ENCODE measurements around the gene NTM. TPM values are rescaled to one million over a fixed set of nuclear protein-coding genes. Genes with fewer than 3 reads are reported as not detected.
"Not testable (repeated sequence)": the region's sequence is repeated elsewhere in the genome, so short reads cannot be mapped to it uniquely, and the experiment has no call there.

NTM gene
- total RNA-seq, 2 experiments from 2014 or later: not detected

DNA sequence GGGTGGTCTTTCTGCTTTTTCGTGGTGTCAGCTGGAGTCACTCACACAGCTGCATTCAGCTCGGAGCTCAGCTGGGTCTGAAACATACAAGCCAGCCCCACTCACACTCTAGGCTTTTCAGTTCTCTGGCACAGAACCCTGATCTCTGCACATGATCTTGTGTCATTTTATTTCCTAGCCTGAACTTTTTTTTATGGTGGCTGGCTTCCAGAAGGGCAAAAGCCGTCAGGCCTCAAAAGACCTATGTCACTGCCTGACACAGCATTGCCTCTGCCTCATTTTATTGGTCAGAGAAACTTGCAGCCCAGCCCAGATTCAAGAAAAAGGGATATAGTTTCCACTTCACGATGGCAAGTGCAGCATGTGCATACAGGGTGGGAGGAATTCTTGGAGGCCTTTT is 117.8 kb downstream of the NTM start:
- peaks cover 4% of the 10 kb centered on the region for H3K9me3 Mint-ChIP-seq
- no peak overlapping the region for H3K27ac Mint-ChIP-seq
- H3K4me1 Mint-ChIP-seq: no peaks in the 10 kb centered on the region
- CTCF ChIA-PET: no interaction called here
- no peak for DNase-seq
- H3K27me3 Mint-ChIP-seq: no peaks in the 10 kb centered on the region
- POLR2A ChIA-PET: no interaction called here
- H3K4me3 Mint-ChIP-seq: no peak overlapping the region
- no peaks in the 10 kb centered on the region for H3K36me3 Mint-ChIP-seq (ENCODE audit: low read depth)

DNA sequence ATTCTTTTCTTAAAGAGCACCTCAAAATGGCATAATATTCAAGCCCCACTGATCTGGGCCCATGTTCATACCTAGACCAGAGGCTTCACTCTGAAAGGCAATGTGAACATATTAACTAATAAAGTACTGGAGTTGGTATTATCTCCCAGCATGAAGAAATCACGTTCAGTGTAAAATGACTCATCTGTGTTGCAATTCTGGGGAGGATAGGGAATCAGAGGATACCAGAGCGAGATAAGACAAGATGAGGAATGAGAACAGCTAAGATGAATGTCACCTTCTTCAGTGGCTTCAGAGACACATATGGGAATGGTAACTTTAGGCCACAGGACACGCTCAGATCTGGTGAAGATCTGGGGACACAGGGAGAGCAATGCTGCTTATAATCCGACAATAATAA is 121.1 kb downstream of the NTM start:
- H3K4me3 Mint-ChIP-seq: no peak overlapping the region
- H3K36me3 Mint-ChIP-seq (ENCODE audit: low read depth): no peaks in the 10 kb centered on the region
- H3K27me3 Mint-ChIP-seq: no peaks in the 10 kb centered on the region
- CTCF ChIA-PET: interaction anchor here (0.6 kb wide), 1 partner anchor 892 kb away, joined by 7 read pairs; no protein-coding TSS in a partner anchor
- no peak for DNase-seq
- peaks cover 4% of the 10 kb centered on the region for H3K9me3 Mint-ChIP-seq
- no peak overlapping the region for H3K27ac Mint-ChIP-seq
- POLR2A ChIA-PET: no interaction called here
- no peaks in the 10 kb centered on the region for H3K4me1 Mint-ChIP-seq

DNA sequence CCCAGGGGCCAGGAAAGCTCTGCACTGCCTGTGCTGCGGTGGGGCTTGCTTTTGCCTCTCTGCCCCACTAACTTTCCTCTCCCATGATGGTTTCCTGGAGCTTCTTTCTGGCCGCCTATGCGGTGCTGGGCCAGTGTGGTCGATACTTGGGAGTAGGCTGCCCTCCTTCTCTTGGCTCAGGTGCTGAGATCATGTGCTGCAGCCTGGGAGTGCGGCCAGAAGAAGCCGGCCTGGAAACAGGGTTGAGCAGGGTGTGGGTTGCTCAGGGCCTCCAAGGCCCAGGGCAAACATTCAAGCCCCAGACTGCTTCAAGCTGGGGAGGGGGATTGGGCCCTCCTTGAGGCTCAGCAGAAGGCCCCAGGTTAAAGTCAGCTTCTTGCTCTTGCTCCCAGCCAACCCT is 125.0 kb downstream of the NTM start:
- H3K4me1 Mint-ChIP-seq: no peaks in the 10 kb centered on the region
- ChIA-PET CTCF (no interaction called here), POLR2A (no interaction called here)
- H3K4me3 Mint-ChIP-seq: no peak overlapping the region
- H3K9me3 Mint-ChIP-seq: no peaks in the 10 kb centered on the region
- no peaks in the 10 kb centered on the region for H3K36me3 Mint-ChIP-seq (ENCODE audit: low read depth)
- DNase-seq: no peak
- no peak overlapping the region for H3K27ac Mint-ChIP-seq
- no peaks in the 10 kb centered on the region for H3K27me3 Mint-ChIP-seq

DNA sequence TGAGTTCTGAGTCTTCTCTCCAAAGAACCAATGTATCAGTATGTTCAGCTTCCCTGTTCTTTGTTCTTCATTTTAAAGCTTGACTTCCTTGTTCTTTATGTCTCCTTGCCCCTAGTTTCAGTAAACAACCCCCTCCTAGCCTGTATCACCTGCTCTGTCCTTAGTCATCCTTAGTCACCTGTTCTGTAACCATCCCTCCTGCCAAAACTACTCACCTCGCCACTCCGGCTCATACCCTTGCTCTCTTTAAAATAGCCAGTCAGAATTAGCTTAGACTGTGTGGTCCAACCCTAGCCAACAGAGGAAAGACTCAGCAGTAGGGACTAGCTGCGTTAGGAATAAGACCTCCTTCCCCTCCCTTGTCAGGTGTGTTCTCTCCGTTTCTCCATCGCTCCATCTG is 127.3 kb downstream of the NTM start:
- H3K27me3 Mint-ChIP-seq; H3K4me1 Mint-ChIP-seq; CTCF ChIA-PET; H3K4me3 Mint-ChIP-seq; H3K9me3 Mint-ChIP-seq; POLR2A ChIA-PET; H3K27ac Mint-ChIP-seq; DNase-seq; H3K36me3 Mint-ChIP-seq (ENCODE audit: low read depth): not testable (repeated sequence)

DNA sequence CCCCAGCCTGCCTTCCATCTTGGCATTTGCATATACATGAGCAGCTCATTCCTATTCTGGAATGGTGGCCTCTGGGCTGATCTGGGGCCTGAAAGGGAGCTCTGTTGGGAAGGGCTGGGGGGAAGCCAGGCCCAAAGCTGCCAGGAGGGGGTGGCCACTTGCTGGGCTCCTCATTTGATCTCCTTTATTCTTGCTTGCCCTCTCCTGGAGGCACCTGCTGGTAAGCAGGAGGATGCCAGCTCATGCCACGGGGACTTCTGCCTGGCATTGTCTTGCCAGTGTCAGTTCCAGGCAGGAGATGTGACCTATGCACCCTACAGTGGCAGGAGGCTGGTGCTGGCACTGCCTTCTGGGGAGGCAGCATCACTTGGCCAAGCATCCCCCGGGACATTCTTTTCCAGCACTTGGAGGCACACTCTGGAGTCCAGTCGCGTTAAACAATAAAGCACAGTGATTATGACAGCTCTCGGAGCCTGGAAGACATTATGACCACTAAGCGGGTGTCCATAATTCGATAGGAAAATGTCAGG is 128.3 kb downstream of the NTM start:
- CTCF ChIA-PET: no interaction called here
- H3K36me3 Mint-ChIP-seq (ENCODE audit: low read depth): no peaks in the 10 kb centered on the region
- POLR2A ChIA-PET: no interaction called here
- no peak for DNase-seq
- no peaks in the 10 kb centered on the region for H3K4me1 Mint-ChIP-seq
- H3K27ac Mint-ChIP-seq: no peak overlapping the region
- H3K9me3 Mint-ChIP-seq: peaks cover 6% of the 10 kb centered on the region
- H3K4me3 Mint-ChIP-seq: no peak overlapping the region
- H3K27me3 Mint-ChIP-seq: no peaks in the 10 kb centered on the region

DNA sequence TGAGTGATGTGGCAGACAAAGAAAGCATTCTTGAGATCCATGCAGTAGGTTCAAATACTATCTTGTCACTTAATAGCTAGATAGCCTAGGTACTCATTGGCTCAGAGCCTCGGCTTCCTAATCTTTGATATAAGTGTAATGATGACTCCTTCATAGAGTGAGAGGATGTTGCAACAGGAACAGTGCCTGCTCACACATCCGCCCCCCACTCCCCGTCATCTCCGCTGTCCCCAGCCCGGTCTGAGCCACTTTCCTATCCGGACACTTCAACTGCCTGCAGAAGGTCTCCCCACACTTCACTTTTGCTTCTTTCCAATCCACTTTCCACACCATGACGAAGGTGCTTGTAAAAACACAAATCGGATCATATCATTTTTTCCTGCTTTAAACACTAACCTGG is 128.8 kb downstream of the NTM start:
- H3K36me3 Mint-ChIP-seq (ENCODE audit: low read depth): no peaks in the 10 kb centered on the region
- H3K4me1 Mint-ChIP-seq: no peaks in the 10 kb centered on the region
- H3K27ac Mint-ChIP-seq: no peak overlapping the region
- no peak for DNase-seq
- ChIA-PET CTCF (no interaction called here), POLR2A (no interaction called here)
- peaks cover 6% of the 10 kb centered on the region for H3K9me3 Mint-ChIP-seq
- H3K27me3 Mint-ChIP-seq: no peaks in the 10 kb centered on the region
- H3K4me3 Mint-ChIP-seq: no peak overlapping the region

DNA sequence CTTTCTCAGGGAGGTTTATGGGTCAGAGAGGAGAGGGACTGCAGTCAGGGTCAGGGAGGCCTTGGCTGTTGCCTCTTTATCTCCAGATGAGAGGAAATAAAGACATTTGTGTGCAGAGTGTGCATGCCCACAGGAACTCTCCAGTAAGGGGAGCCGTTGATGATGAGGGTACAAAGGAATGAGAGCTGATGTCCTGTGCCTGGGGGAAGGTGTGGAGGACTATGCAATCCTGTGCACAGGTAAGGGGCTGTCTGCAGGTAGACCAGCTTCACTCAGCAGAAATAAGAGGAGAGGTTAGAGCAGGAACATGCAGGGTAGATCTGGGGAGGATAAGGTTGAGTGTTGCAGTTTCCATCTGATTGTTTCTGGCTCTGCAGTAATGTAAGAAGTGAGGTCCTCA is 132.6 kb downstream of the NTM start:
- Mint-ChIP-seq H3K36me3 (ENCODE audit: low read depth) (no peaks in the 10 kb centered on the region), H3K9me3 (peaks cover 6% of the 10 kb centered on the region), H3K27ac (no peak overlapping the region), H3K4me1 (no peaks in the 10 kb centered on the region), H3K27me3 (no peaks in the 10 kb centered on the region), H3K4me3 (no peak overlapping the region)
- ChIA-PET POLR2A (no interaction called here), CTCF (no interaction called here)
- DNase-seq: no peak

DNA sequence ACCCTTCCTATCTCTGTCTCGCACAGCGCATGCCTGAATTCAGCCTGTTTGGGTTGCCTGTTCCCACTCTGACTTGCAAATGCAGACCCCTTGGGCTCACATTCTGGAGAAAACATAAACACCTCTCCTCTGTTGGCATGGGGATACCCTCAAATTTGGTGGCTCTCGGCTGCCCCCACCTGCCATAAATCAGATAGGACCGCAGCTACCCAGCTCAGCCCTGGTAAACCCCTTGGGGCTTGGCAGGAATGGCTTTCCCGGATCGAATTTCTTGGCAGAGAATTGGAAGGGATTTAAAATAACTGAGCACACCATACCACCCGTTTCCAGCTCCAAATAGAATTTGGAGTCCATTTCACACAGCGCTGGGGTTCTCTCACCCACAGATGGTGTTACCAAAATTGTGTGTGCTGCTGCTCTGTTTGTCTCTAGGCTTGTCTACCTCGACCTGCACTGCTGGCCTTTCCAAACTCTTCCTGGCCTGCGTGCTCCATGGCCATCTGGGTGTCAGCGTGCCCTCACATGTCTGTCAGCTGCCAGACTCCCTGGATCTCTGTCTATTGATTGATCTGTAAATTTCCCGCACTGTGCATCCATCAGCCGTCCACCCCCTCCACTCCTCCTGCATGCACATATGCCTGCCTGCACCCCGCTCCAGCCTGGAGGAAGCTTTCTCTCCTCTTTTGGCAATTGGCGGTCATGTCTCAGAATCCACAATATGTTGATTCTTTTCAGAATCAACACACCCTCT is 134.0 kb downstream of the NTM start:
- CTCF ChIA-PET: no interaction called here
- POLR2A ChIA-PET: no interaction called here
- no peak for DNase-seq
- H3K4me3 Mint-ChIP-seq: no peak overlapping the region
- H3K9me3 Mint-ChIP-seq: peaks cover 6% of the 10 kb centered on the region
- H3K27ac Mint-ChIP-seq: no peak overlapping the region
- H3K27me3 Mint-ChIP-seq: no peaks in the 10 kb centered on the region
- no peaks in the 10 kb centered on the region for H3K4me1 Mint-ChIP-seq
- no peaks in the 10 kb centered on the region for H3K36me3 Mint-ChIP-seq (ENCODE audit: low read depth)

DNA sequence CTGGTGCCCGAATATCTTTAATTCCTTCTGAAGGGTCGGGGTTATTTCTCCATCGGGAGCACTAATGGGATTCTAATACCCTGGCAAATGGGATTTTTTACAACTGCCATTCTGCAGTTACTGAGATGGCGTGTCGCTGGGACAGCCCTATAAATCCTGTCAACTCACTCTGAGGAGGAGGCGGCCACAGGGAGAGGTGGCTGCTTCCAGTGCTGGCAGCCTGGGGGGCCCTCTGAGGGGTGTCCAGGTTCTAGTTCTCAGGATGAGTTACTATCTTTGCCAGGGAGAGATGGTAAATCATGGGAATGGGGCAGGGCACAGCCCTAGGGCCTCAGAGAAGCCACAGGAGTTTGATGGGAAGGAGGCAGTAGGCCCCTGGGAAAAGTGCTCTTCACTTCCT is 135.9 kb downstream of the NTM start:
- H3K4me3 Mint-ChIP-seq: no peak overlapping the region
- no peak for DNase-seq
- no peaks in the 10 kb centered on the region for H3K27me3 Mint-ChIP-seq
- H3K4me1 Mint-ChIP-seq: no peaks in the 10 kb centered on the region
- peaks cover 6% of the 10 kb centered on the region for H3K9me3 Mint-ChIP-seq
- ChIA-PET CTCF (no interaction called here), POLR2A (no interaction called here)
- no peaks in the 10 kb centered on the region for H3K36me3 Mint-ChIP-seq (ENCODE audit: low read depth)
- H3K27ac Mint-ChIP-seq: no peak overlapping the region

DNA sequence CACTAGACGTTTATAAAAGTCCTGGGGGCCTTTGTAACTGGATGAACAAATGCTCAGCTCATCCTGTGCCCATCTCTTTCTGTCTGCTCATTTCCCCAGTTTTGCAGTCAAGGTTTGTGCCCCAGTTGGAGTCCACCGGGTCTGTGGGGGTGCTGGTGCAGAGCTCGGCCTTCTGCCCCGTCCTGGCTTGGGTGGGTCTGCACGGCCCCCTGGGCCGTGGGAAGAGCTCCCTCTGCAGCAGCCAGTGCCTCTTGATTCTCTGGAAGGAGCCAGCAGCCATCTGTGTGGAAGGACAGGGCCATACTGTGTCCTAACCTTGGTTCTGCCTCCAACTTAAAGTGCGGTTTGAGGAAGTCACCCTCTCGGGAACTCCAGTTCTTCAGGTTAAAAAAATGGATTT is 140.2 kb downstream of the NTM start:
- Mint-ChIP-seq H3K27me3 (no peaks in the 10 kb centered on the region), H3K27ac (no peak overlapping the region), H3K4me1 (no peaks in the 10 kb centered on the region), H3K9me3 (no peaks in the 10 kb centered on the region), H3K36me3 (ENCODE audit: low read depth) (no peaks in the 10 kb centered on the region), H3K4me3 (no peak overlapping the region)
- DNase-seq: no peak
- POLR2A ChIA-PET: no interaction called here
- CTCF ChIA-PET: no interaction called here

DNA sequence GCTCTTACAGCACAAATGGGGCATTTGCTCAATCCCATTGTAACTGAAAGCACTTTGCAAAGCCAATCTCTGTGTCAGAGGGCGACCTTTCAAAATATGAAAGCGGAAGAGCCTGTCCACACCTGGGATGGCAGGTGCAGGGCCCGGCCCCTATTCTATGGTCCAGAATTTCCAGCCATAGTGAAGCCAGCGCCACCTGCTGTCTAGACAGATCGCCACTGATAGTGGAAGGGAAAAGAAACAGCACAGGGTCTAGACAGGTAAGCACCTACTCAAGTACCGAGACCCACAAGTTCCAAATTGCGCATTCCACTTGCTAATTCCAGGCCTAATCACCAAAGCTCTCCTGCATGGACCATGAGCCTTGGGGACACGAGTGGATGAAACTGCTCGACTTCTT is 141.4 kb downstream of the NTM start:
- no peak for DNase-seq
- no peaks in the 10 kb centered on the region for H3K27me3 Mint-ChIP-seq
- no peaks in the 10 kb centered on the region for H3K4me1 Mint-ChIP-seq
- no peaks in the 10 kb centered on the region for H3K9me3 Mint-ChIP-seq
- no peaks in the 10 kb centered on the region for H3K36me3 Mint-ChIP-seq (ENCODE audit: low read depth)
- ChIA-PET POLR2A (no interaction called here), CTCF (no interaction called here)
- no peak overlapping the region for H3K4me3 Mint-ChIP-seq
- H3K27ac Mint-ChIP-seq: no peak overlapping the region

DNA sequence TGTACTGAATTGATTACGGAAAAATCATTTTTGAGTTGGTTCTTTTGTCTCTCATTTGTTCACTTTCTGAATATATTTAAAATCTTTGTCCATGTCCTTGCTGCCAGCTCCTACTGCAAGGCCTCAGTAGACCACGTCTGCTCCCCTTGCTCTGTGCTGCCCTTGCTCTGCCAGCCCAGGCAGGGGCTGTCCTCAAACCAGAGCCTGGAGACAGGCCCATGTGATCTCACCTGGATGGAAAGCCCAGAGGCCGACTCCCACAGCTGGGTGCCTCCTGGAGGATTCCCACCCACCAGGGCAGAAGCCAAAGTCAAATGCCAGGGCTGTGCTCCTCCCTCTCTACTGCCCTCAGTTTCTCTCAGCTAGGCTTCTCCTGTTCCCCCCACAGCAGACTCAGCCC is 141.8 kb downstream of the NTM start:
- H3K27me3 Mint-ChIP-seq: no peaks in the 10 kb centered on the region
- H3K4me3 Mint-ChIP-seq: no peak overlapping the region
- H3K27ac Mint-ChIP-seq: no peak overlapping the region
- POLR2A ChIA-PET: no interaction called here
- H3K9me3 Mint-ChIP-seq: no peaks in the 10 kb centered on the region
- CTCF ChIA-PET: no interaction called here
- no peaks in the 10 kb centered on the region for H3K4me1 Mint-ChIP-seq
- DNase-seq: no peak
- no peaks in the 10 kb centered on the region for H3K36me3 Mint-ChIP-seq (ENCODE audit: low read depth)

DNA sequence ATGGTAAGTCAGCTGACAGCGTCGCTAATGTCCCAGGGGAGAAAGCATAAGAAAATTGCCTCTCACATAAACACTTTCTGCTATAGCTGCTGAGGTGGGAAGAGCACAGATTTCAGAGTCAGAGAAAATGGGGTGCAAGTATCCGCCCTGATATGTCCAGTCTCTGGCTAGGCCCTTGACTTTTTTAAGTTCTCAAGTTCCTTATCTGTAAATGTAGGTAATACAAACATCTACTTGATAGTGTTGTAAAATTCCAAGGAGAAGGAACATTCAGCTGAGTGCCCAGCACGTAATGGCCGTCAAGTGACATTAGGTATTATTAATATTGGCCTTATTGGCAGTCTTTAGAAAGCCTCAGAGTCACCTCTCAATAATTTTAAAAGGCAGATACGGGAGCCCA is 143.6 kb downstream of the NTM start:
- ChIA-PET POLR2A (no interaction called here), CTCF (no interaction called here)
- Mint-ChIP-seq H3K9me3 (no peaks in the 10 kb centered on the region), H3K27ac (no peak overlapping the region), H3K4me3 (no peak overlapping the region), H3K27me3 (no peaks in the 10 kb centered on the region), H3K36me3 (ENCODE audit: low read depth) (no peaks in the 10 kb centered on the region), H3K4me1 (no peaks in the 10 kb centered on the region)
- DNase-seq: no peak

DNA sequence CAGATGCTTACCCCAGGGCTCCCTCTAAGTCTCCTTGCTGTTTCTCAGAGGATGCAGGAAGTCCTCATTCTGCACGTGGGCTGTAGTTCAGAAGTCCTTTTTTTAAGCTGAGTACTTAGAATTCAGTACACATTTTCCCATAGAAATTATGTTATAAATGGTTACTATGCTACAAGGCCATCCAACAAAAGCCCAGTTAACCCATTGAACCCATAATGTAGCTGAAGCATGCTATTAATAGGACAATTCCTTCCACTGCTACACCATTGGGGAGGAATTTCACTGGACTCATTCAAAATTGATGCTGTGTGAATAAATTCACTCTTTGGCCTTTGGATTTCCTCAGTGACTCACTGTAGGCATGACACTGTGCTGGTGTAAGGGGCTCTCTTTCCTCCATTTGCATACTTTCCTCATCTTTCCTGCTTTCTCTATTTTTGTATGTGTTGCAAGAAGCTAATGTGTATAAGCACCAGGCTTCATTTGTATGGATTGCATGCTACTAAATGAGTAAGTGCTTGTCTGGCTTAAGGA is 148.0 kb downstream of the NTM start:
- H3K4me3 Mint-ChIP-seq: no peak overlapping the region
- no peaks in the 10 kb centered on the region for H3K36me3 Mint-ChIP-seq (ENCODE audit: low read depth)
- ChIA-PET POLR2A (no interaction called here), CTCF (no interaction called here)
- H3K27ac Mint-ChIP-seq: no peak overlapping the region
- no peaks in the 10 kb centered on the region for H3K4me1 Mint-ChIP-seq
- no peaks in the 10 kb centered on the region for H3K9me3 Mint-ChIP-seq
- H3K27me3 Mint-ChIP-seq: no peaks in the 10 kb centered on the region
- DNase-seq: no peak
